GM12878 (cell line): ENCODE measurements around the gene SMOC1. TPM values are rescaled to one million over a fixed set of nuclear protein-coding genes. Genes with fewer than 3 reads are reported as not detected.

ENCODE experiments used
- ATAC-seq: fragments of 200-7000 bp; cut with Tn5 transposase; 3 replicates; pipeline ENCODE4 v1.9.1; 2020; ENCODE audit warnings: mild to moderate bottlenecking, moderate library complexity
- BruUV-seq: library from RNA; stranded (reverse); fragments of 400-500 nt; replicated peaks from 2 replicates; lab custom pipeline; 2021; lab: Mats Ljungman, UMichigan
- CTCF ChIA-PET: fragments of 300-600 bp; sonication (Branson Sonifier 250); formaldehyde crosslinking; extraction: SDS; loops from one replicate; lab custom pipeline; 2021; ENCODE audit warnings: inconsistent platforms; lab: Yijun Ruan, JAX
- POLR2A ChIA-PET: fragments of 350-600 bp; formaldehyde crosslinking; extraction: SDS; loops from one replicate; lab custom pipeline; 2021; ENCODE audit warnings: inconsistent platforms; lab: Charles Lee
- RAD21 ChIA-PET: fragments of 300-600 bp; sonication (Branson Sonifier 250); formaldehyde crosslinking; loops from one replicate; lab custom pipeline; 2023; ENCODE audit warnings: antibody characterized with exemption; ENCODE audit not compliant: unreplicated experiment; lab: Charles Lee
- SMC1A ChIA-PET: fragments of 300-600 bp; sonication (Branson Sonifier 250); formaldehyde crosslinking; loops from one replicate; lab custom pipeline; 2023; ENCODE audit not compliant: unreplicated experiment, uncharacterized antibody; lab: Charles Lee
- DNase-seq: peaks from one replicate; pipeline ENCODE4 v3.0.0-alpha.2; 2011; ENCODE audit warnings: low read depth, low spot score
- FAIRE-seq: peaks from 3 replicates; lab custom pipeline; 2011; peaks lifted over from hg19 to GRCh38; lab: Jason Lieb, UNC
- H2AFZ ChIP-seq: 2 replicates; pipeline ENCODE4 v1.6.0; 2011; ENCODE audit warnings: low read depth, low read length, control low read depth; ENCODE audit not compliant: control insufficient read depth
- H3K27ac ChIP-seq: 2 replicates; pipeline ENCODE4 v1.5.1; 2011; ENCODE audit warnings: control low read depth; ENCODE audit not compliant: control insufficient read depth, insufficient read depth
- H3K27me3 ChIP-seq, 2 experiments: replicated peaks in 1 of 2; 2 replicates each; pipeline versions ENCODE4 v1.6.0 to v1.6.1; 2011; ENCODE audit warnings: low read length in 1 of 2; ENCODE audit not compliant: control insufficient read depth in 2 of 2, insufficient read depth in 2 of 2
- H3K36me3 ChIP-seq, 2 experiments: 2 replicates each; pipeline ENCODE4 v1.5.1; 2011; ENCODE audit warnings: low read length in 1 of 2; ENCODE audit not compliant: control insufficient read depth in 2 of 2, insufficient read depth in 2 of 2
- H3K4me1 ChIP-seq: 2 replicates; pipeline ENCODE4 v1.6.1; 2011; ENCODE audit warnings: mild to moderate bottlenecking, low read length, moderate library complexity, mixed read lengths; ENCODE audit not compliant: control insufficient read depth, insufficient read depth
- H3K4me2 ChIP-seq: 2 replicates; pipeline ENCODE4 v1.6.0; 2011; ENCODE audit warnings: control low read depth; ENCODE audit not compliant: control insufficient read depth, insufficient read depth
- H3K4me3 ChIP-seq: fragments of 200-600 bp; sonication (generic); 2 replicates; pipeline ENCODE4 v1.5.1; 2016
- H3K79me2 ChIP-seq: 2 replicates; pipeline ENCODE4 v1.6.0; 2011; ENCODE audit warnings: low read length; ENCODE audit not compliant: control insufficient read depth, insufficient read depth
- H3K9ac ChIP-seq: 2 replicates; pipeline ENCODE4 v1.8.0; 2011; ENCODE audit warnings: low read length, control low read depth, mixed read lengths; ENCODE audit not compliant: control insufficient read depth, insufficient read depth
- H3K9me3 ChIP-seq: replicated peaks from 3 replicates; pipeline ENCODE4 v1.5.1; 2011; ENCODE audit warnings: mild to moderate bottlenecking, low read length; ENCODE audit not compliant: control insufficient read depth, insufficient read depth
- H4K20me1 ChIP-seq: 2 replicates; pipeline ENCODE4 v1.6.0; 2011; ENCODE audit not compliant: control insufficient read depth, insufficient read depth
- CHD2 ChIP-seq: IDR thresholded peaks from 2 replicates; pipeline ENCODE4 v1.6.1; 2011; ENCODE audit warnings: low read depth, low read length, improper control_type of control experiment, borderline replicate concordance
- ESRRA ChIP-seq: IDR thresholded peaks from 2 replicates; pipeline ENCODE4 v1.6.1; 2012; ENCODE audit warnings: mild to moderate bottlenecking, low read length, improper control_type of control experiment
- MLLT1 ChIP-seq: fragments of 450-650 bp; IDR thresholded peaks from 2 replicates; pipeline ENCODE4 v1.6.1; 2016; ENCODE audit warnings: mild to moderate bottlenecking
- NFIC ChIP-seq: IDR thresholded peaks from 2 replicates; pipeline ENCODE4 v1.6.1; 2012; ENCODE audit warnings: low read depth, mild to moderate bottlenecking, inconsistent platforms, low read length, moderate library complexity
- RCOR1 ChIP-seq: conservative IDR thresholded peaks from 2 replicates; pipeline ENCODE4 v1.6.1; 2012; ENCODE audit warnings: low read depth, low read length, improper control_type of control experiment
- SMAD5 ChIP-seq: IDR thresholded peaks from 2 replicates; pipeline ENCODE4 v1.6.1; 2016; ENCODE audit warnings: antibody characterized with exemption, low read depth
- SREBF1 ChIP-seq: IDR thresholded peaks from 2 replicates; pipeline ENCODE4 v1.6.1; 2012; ENCODE audit warnings: mild to moderate bottlenecking, low read length
- TAF1 ChIP-seq: IDR thresholded peaks from 2 replicates; pipeline ENCODE4 v1.6.1; 2011; ENCODE audit warnings: mild to moderate bottlenecking, low read depth, low read length, borderline replicate concordance
- WGBS: methylation state at CpG from one replicate; pipeline ENCODE4 v1.1.6; 2016; ENCODE audit warnings: low lambda C conversion rate; ENCODE audit not compliant: insufficient replicate concordance, insufficient coverage; ENCODE audit errors: missing lambda C conversion rate; 5-methylcytosine and 5-hydroxymethylcytosine counted together
- in situ Hi-C: fragments of 300-500 bp; cut with MboI; formaldehyde crosslinking; loops from 9 replicates; pipeline ENCODE4 v1.14.3; 2018; ENCODE audit warnings: mixed read lengths
- intact Hi-C: fragments of 100-400 bp; cut with micrococcal nuclease; formaldehyde crosslinking; loops from one replicate; pipeline ENCODE4 v1.14.2; 2022; ENCODE audit not compliant: unreplicated experiment
- polyA plus RNA-seq, 11 experiments: library from polyadenylated mRNA; depleted of rRNA in 4 of 11; unstranded in 6 of 11; stranded (reverse) in 5 of 11; fragments of >200 nt; fragmentation: Nextera tagmentation in 4 of 11; fragmentation: Illumina TruSeq in 1 of 11; extraction: Ambion mirVana in 4 of 11; extraction: Trizol in 1 of 11; gene quantifications; 1 replicate in 1 of 11; 2 replicates in 10 of 11; pipeline versions ENCODE4 v1.2.1 to v1.2.3, GENCODE V29; 2011 to 2016; ENCODE audit warnings: inconsistent platforms in 2 of 11, missing spikeins in 2 of 11, low read depth in 1 of 11
- total RNA-seq, 4 experiments: library from RNA; depleted of rRNA in 3 of 4; stranded (reverse); fragments of >200 nt in 3 of 4; fragmentation: Illumina TruSeq in 1 of 4; extraction: Trizol in 1 of 4; gene quantifications; 2 replicates each; pipeline versions ENCODE4 v1.2.1 to v1.2.3, GENCODE V29; 2013 to 2021
- TF ChIP-seq, protein P1 (sequence below): IDR thresholded peaks from 2 replicates; pipeline ENCODE4 v1.6.1; 2012; ENCODE audit warnings: low read length, inconsistent platforms

SMOC1 gene
- total and polyA plus RNA-seq, 10 of the 15 experiments (the other 5 are each of a cell fraction or from before 2014, with no cell fraction given) = 0.03 to 0.26 (median 0.14) TPM; not detected in 7

- no TSS peak for BruUV-seq
- ChIA-PET SMC1A (no interaction called here), POLR2A (no interaction called here), RAD21 (no interaction called here), CTCF (no interaction called here)
- no peak overlapping the region for H3K4me3 ChIP-seq
- no peak for ATAC-seq
- no peak overlapping the region for H3K27ac ChIP-seq
- no peak for DNase-seq
- no peak for FAIRE-seq
- in situ Hi-C loops (no loop called here), intact Hi-C loops (no loop called here)
- H2AFZ ChIP-seq = no peak overlapping the region
- H3K79me2 ChIP-seq = no peaks in the 10 kb centered on the region
- no peaks in the 10 kb centered on the region for H4K20me1 ChIP-seq
- WGBS = 1% methylated on average over 4 of the region's 4 CpGs
- no peak overlapping the region for H3K9ac ChIP-seq
- TF ChIP-seq, protein P1, sequence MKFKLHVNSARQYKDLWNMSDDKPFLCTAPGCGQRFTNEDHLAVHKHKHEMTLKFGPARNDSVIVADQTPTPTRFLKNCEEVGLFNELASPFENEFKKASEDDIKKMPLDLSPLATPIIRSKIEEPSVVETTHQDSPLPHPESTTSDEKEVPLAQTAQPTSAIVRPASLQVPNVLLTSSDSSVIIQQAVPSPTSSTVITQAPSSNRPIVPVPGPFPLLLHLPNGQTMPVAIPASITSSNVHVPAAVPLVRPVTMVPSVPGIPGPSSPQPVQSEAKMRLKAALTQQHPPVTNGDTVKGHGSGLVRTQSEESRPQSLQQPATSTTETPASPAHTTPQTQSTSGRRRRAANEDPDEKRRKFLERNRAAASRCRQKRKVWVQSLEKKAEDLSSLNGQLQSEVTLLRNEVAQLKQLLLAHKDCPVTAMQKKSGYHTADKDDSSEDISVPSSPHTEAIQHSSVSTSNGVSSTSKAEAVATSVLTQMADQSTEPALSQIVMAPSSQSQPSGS = no peak
- TF ChIP-seq SREBF1 (no peak), SMAD5 (no peak), NFIC (no peak), MLLT1 (no peak), RCOR1 (no peak), ESRRA (no peak), TAF1 (no peak), CHD2 (no peak)
- H3K4me1 ChIP-seq = no peaks in the 10 kb centered on the region
- H3K4me2 ChIP-seq = no peak overlapping the region
- no peaks in the 10 kb centered on the region for H3K36me3 ChIP-seq
- peaks cover 0 to 3% of the 10 kb centered on the region in 2 experiments; a peak in 2 of 4 replicates for H3K27me3 ChIP-seq
- no peaks in the 10 kb centered on the region; the same call in 2 of the 3 replicates for H3K9me3 ChIP-seq
These were observed 62.8 kb downstream of the SMOC1 start for GRCh38 chr14:69941768-69942742.
